ENCODE results near the gene GSTM2.

Gene GSTM2

GRCh38 chr1:109667452-109668122 lies at the start of gene GSTM2:
Gene GSTM2 (plus strand): TSS chr1:109668057. CDS start chr1:109668116, 59 bp downstream.
- DNase-seq (ENCODE audit: low spot score) = peak; percentile 71

GRCh38 chr1:109618661-109619575 lies 48.9 kb upstream of the GSTM2 start:
- no peak for DNase-seq (ENCODE audit: low spot score)

GRCh38 chr1:109619576-109620400 lies 48.1 kb upstream of the GSTM2 start, which contains the start of the genes AMPD2 and GNAT2:
Gene AMPD2 (plus strand): TSS chr1:109619837. CDS start chr1:109621176, 1,339 bp downstream.
Gene GNAT2 (minus strand): TSS chr1:109619616. CDS start chr1:109612870, 6,746 bp downstream.
- DNase-seq (ENCODE audit: low spot score) = peak; percentile 51

GRCh38 chr1:109620401-109620791 lies 47.5 kb upstream of the GSTM2 start:
- DNase-seq (ENCODE audit: low spot score) = peak; percentile 34

DNA sequence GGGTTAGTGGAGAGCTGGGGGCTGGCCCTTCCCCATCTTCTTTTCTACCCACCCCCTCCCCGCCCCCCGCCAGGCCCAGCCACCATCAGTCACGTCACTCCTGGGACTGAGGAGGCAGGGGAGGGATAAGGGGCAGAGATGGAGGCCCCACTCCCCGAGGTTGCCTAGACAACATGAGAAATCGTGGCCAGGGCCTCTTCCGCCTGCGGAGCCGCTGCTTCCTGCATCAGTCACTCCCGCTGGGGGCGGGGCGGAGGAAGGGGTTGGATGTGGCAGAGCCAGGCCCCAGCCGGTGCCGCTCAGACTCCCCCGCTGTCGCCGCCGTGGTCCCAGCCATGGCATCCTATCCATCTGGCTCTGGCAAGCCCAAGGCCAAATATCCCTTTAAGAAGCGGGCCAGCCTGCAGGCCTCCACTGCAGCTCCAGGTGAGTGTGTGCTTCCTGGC lies 47.0 kb upstream of the GSTM2 start:
- DNase-seq (ENCODE audit: low spot score) = peak; percentile 88

GRCh38 chr1:109621379-109622136 lies 46.3 kb upstream of the GSTM2 start:
- no peak for DNase-seq (ENCODE audit: low spot score)

- DNase-seq (ENCODE audit: low spot score) = no peak
These were observed 45.5 kb upstream of the GSTM2 start for GRCh38 chr1:109622137-109622892.

DNA sequence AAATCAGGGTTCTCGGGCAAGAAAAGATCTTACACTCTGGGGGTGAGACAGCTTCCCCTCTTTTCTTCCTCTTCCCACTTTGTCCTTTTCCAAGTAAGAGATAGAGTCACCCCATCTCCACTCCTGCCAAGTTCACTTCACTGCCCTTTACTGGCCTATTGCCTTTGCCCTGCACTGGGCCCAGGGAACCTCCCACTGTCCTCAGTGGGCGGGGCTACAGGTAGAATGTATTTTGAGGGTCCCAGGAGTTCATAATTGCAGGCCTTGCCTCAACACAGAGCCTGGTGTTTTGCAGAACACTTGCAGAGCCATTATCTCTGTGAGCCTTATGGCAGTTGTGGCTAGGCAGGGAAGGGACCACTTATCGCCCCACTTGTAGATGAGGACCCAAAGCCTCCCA lies 45.0 kb upstream of the GSTM2 start:
- DNase-seq (ENCODE audit: low spot score) = no peak

- peak; percentile 49 for DNase-seq (ENCODE audit: low spot score)
These were observed 44.2 kb upstream of the GSTM2 start for GRCh38 chr1:109623601-109624161.

GRCh38 chr1:109624201-109625010 lies 43.5 kb upstream of the GSTM2 start:
- DNase-seq (ENCODE audit: low spot score) = no peak

DNA sequence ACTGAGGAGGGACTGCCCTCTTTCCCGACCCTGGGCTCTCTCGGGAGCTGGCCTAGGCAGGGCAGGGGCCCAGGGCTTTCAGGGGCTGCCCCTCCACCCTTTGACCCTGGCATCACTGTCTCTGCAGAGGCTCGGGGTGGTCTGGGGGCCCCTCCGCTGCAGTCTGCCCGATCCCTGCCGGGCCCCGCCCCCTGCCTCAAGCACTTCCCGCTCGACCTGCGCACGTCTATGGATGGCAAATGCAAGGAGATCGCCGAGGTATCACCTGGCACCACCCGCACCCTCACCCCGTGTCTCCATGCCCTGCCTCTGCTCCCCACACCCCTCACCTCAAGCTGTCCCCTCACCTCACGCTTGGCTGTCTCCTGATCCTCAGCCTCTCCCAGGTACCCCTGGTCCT lies 42.7 kb upstream of the GSTM2 start:
- DNase-seq (ENCODE audit: low spot score) = no peak

DNA sequence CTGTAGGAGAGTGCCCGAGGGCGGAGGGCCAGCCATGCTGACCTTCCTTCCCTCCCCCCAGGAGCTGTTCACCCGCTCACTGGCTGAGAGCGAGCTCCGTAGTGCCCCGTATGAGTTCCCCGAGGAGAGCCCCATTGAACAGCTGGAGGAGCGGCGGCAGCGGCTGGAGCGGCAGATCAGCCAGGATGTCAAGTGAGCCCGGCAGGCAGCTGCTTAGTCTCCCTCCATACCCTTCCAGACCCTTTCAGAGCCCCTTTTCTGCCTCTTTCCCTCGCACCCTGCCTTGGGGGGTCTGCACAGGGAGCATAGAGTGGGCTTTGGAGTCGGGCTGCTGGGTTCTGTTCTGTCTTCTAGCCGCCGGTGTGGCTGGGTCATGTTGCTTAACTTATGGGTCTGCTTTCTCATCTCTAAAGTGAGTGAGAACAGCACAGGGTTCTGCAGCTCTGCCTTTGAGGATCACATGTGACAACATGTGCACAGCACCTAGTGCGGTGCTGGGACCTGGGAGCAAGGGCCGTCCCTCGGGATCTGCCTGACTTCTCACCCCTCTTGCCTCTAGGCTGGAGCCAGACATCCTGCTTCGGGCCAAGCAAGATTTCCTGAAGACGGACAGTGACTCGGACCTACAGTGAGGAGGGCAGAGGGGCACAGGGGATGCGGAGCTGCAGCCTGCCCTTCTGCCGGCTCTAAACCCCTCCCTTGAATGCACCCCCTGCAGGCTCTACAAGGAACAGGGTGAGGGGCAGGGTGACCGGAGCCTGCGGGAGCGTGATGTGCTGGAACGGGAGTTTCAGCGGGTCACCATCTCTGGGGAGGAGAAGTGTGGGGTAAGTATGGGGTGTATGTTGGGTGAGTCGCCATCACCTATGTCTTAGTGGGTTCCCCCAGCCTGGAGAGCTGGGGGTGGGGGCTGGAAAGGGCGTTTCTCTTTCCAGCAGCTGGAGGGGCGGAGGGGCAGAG lies 42.0 kb upstream of the GSTM2 start:
- no peak for DNase-seq (ENCODE audit: low spot score)

DNA sequence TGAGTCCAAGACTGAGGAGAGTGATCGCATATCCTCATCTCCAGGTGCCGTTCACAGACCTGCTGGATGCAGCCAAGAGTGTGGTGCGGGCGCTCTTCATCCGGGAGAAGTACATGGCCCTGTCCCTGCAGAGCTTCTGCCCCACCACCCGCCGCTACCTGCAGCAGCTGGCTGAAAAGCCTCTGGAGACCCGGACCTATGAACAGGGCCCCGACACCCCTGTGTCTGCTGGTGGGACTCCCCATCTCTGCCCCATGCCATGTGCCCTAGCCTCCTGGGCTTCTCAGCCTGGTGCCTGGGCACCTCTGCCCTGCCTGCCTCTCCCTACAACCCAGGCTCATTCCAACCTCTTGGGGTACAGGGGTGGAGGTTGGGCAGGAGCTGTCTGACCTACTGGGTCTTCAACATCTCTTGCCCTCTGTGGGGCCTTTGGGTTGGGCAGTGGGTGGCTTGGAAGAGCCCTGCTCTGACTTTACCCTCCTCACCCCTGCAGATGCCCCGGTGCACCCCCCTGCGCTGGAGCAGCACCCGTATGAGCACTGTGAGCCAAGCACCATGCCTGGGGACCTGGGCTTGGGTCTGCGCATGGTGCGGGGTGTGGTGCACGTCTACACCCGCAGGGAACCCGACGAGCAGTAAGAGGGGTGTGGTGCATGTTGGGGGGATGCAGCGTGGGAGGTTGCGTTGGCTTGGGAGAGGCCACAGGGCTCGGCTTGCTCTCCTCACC lies 41.0 kb upstream of the GSTM2 start:
- DNase-seq (ENCODE audit: low spot score) = no peak

- no peak for DNase-seq (ENCODE audit: low spot score)
These were observed 40.0 kb upstream of the GSTM2 start for GRCh38 chr1:109627692-109628399.

DNA sequence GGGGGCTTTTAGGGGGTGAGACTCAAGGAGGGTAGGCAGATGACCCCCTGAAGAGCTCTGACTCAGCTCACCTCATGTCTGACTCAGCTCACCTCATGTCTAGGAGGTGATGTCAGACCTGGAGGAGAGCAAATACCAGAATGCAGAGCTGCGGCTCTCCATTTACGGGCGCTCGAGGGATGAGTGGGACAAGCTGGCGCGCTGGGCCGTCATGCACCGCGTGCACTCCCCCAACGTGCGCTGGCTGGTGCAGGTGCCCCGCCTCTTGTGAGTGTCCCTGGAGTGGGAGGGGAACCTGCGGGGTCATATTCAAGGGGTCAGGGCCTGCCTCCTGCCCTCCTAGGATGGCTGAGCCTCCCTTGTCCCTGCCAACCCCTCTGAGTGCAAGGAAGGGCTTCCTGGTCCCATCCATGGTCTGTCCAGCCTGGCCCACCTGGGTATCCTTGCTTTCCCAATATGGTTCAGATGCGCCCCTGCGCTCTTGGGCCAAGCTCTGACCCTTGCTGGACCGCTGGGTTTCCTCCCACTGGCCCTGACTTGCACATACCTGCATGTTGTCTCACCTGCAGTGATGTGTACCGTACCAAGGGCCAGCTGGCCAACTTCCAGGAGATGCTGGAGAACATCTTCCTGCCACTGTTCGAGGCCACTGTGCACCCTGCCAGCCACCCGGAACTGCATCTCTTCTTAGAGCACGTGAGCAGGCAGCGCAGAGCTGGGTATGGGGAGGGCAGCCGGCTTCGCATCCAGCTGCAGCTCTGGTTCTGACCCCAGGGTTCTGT lies 39.1 kb upstream of the GSTM2 start:
- DNase-seq (ENCODE audit: low spot score) = no peak
